IMR-90 (cell line): ENCODE measurements around the gene SALL2. TPM values are rescaled to one million over a fixed set of nuclear protein-coding genes. Genes with fewer than 3 reads are reported as not detected.

Experiments used
- ATAC-seq: fragments of 200-7000 bp; cut with Tn5 transposase; 2 replicates; pipeline ENCODE4 v1.9.1; 2020; ENCODE audit warnings: low read depth, mild to moderate bottlenecking, moderate library complexity
- BruUV-seq: library from RNA; stranded (reverse); fragments of 400-500 nt; replicated peaks from 2 replicates; lab custom pipeline; 2021; lab: Mats Ljungman, UMichigan
- CTCF ChIA-PET: fragments of 300-600 bp; formaldehyde crosslinking; extraction: SDS; loops from one replicate; lab custom pipeline; 2021; ENCODE audit warnings: antibody characterized with exemption; lab: Yijun Ruan, JAX
- POLR2A ChIA-PET: fragments of 300-600 bp; sonication (Branson Sonifier 250); formaldehyde crosslinking; loops from one replicate; lab custom pipeline; 2022; ENCODE audit warnings: antibody characterized with exemption; ENCODE audit not compliant: unreplicated experiment; lab: Charles Lee
- DNase-seq: peaks from one replicate; pipeline ENCODE4 v3.0.0; 2013
- H2AFZ ChIP-seq: replicated peaks from 2 replicates; pipeline ENCODE3; 2013; ENCODE audit warnings: low read length, mild to moderate bottlenecking; ENCODE audit not compliant: poor library complexity
- H2AK5ac ChIP-seq: 2 replicates; pipeline ENCODE4 v1.6.1; 2013; ENCODE audit warnings: low read depth, low read length, inconsistent platforms
- H2AK9ac ChIP-seq: replicated peaks from 2 replicates; pipeline ENCODE3; 2013; ENCODE audit warnings: mild to moderate bottlenecking, low read depth, low read length, moderate library complexity; ENCODE audit not compliant: poor library complexity
- H2BK120ac ChIP-seq: 2 replicates; pipeline ENCODE4 v1.6.1; 2013; ENCODE audit warnings: low read depth, low read length, inconsistent platforms
- H2BK15ac ChIP-seq: 3 replicates; pipeline ENCODE4 v1.6.1; 2013; ENCODE audit warnings: low read depth, low read length, inconsistent platforms
- H2BK20ac ChIP-seq: 2 replicates; pipeline ENCODE4 v1.6.1; 2013; ENCODE audit warnings: low read depth, mild to moderate bottlenecking, inconsistent platforms, low read length, moderate library complexity
- H2BK5ac ChIP-seq: 2 replicates; pipeline ENCODE4 v1.6.1; 2013; ENCODE audit warnings: mild to moderate bottlenecking, low read depth, low read length, inconsistent platforms; ENCODE audit not compliant: poor library complexity, severe bottlenecking
- H3K14ac ChIP-seq: replicated peaks from 2 replicates; pipeline ENCODE4 v1.6.1; 2013; ENCODE audit warnings: low read depth, low read length, inconsistent platforms
- H3K18ac ChIP-seq: 2 replicates; pipeline ENCODE4 v1.6.1; 2013; ENCODE audit warnings: low read depth, low read length, control low read depth
- H3K23ac ChIP-seq: 2 replicates; pipeline ENCODE4 v1.6.1; 2013; ENCODE audit warnings: low read depth, low read length, inconsistent platforms
- H3K27ac ChIP-seq: 2 replicates; pipeline ENCODE4 v1.5.1; 2013; ENCODE audit warnings: mild to moderate bottlenecking, control low read depth, low read length; ENCODE audit not compliant: insufficient read depth
- H3K27me3 ChIP-seq: 2 replicates; pipeline ENCODE4 v1.6.1; 2013; ENCODE audit warnings: low read length; ENCODE audit not compliant: control insufficient read depth, insufficient read depth
- H3K36me3 ChIP-seq: 2 replicates; pipeline ENCODE4 v1.6.1; 2013; ENCODE audit warnings: low read length, mixed read lengths; ENCODE audit not compliant: control insufficient read depth, insufficient read depth
- H3K4ac ChIP-seq: 2 replicates; pipeline ENCODE4 v1.6.1; 2013; ENCODE audit warnings: low read depth, low read length, inconsistent platforms
- H3K4me1 ChIP-seq: 2 replicates; pipeline ENCODE4 v1.6.1; 2013; ENCODE audit warnings: low read length, mixed read lengths; ENCODE audit not compliant: control insufficient read depth, insufficient read depth
- H3K4me2 ChIP-seq: 2 replicates; pipeline ENCODE4 v1.6.1; 2013; ENCODE audit warnings: low read depth, mild to moderate bottlenecking, control low read depth, low read length, moderate library complexity
- H3K4me3 ChIP-seq: 2 replicates; pipeline ENCODE4 v1.5.1; 2013; ENCODE audit warnings: low read depth, mild to moderate bottlenecking, control low read depth, low read length, moderate library complexity; ENCODE audit not compliant: insufficient read depth
- H3K56ac ChIP-seq: 2 replicates; pipeline ENCODE4 v1.6.1; 2013; ENCODE audit warnings: low read length, inconsistent platforms; ENCODE audit not compliant: insufficient read depth; ENCODE audit errors: extremely low read depth
- H3K79me1 ChIP-seq, 2 experiments: 2 replicates each; pipeline ENCODE4 v1.6.1; 2013; ENCODE audit warnings: low read length in 2 of 2, inconsistent platforms in 1 of 2, low read depth in 1 of 2
- H3K9ac ChIP-seq: 2 replicates; pipeline ENCODE4 v1.6.1; 2013; ENCODE audit warnings: low read depth, low read length, control low read depth
- H3K9me1 ChIP-seq: 2 replicates; pipeline ENCODE4 v1.6.1; 2013; ENCODE audit warnings: low read length, inconsistent platforms; ENCODE audit not compliant: insufficient read depth
- H3K9me3 ChIP-seq: 2 replicates; pipeline ENCODE4 v1.6.1; 2013; ENCODE audit warnings: low read length; ENCODE audit not compliant: control insufficient read depth, insufficient read depth
- H4K20me1 ChIP-seq: 2 replicates; pipeline ENCODE4 v1.6.1; 2013; ENCODE audit warnings: low read length, inconsistent platforms; ENCODE audit not compliant: insufficient read depth
- H4K5ac ChIP-seq: 2 replicates; pipeline ENCODE4 v1.6.1; 2013; ENCODE audit warnings: mild to moderate bottlenecking, low read depth, low read length, control low read depth
- H4K8ac ChIP-seq, 2 experiments: 2 replicates each; pipeline ENCODE4 v1.6.1; 2013; ENCODE audit warnings: low read depth in 2 of 2, low read length in 2 of 2, control low read depth in 1 of 2, inconsistent platforms in 1 of 2
- H4K91ac ChIP-seq: 2 replicates; pipeline ENCODE4 v1.6.1; 2013; ENCODE audit warnings: low read depth, low read length, inconsistent platforms; ENCODE audit not compliant: insufficient read depth
- FOS ChIP-seq: fragments of 150-350 bp; IDR thresholded peaks from 2 replicates; pipeline ENCODE4 v1.6.1; 2016; ENCODE audit warnings: low read depth, low read length
- MXI1 ChIP-seq: IDR thresholded peaks from 2 replicates; pipeline ENCODE4 v1.6.1; 2012; ENCODE audit warnings: low read depth, mild to moderate bottlenecking, low read length, moderate library complexity, borderline replicate concordance
- NFE2L2 ChIP-seq: fragments of 150-350 bp; IDR thresholded peaks from 2 replicates; pipeline ENCODE4 v1.6.1; 2016; ENCODE audit warnings: low read depth, mild to moderate bottlenecking, low read length
- RCOR1 ChIP-seq: IDR thresholded peaks from 2 replicates; pipeline ENCODE4 v1.6.1; 2012; ENCODE audit warnings: mild to moderate bottlenecking, low read length, improper control_type of control experiment; ENCODE audit not compliant: insufficient replicate concordance
- RFX5 ChIP-seq: IDR thresholded peaks from 2 replicates; pipeline ENCODE4 v1.8.0; 2012; ENCODE audit warnings: low read depth, mild to moderate bottlenecking, low read length, moderate library complexity
- SMC3 ChIP-seq: fragments of 150-350 bp; IDR thresholded peaks from 2 replicates; pipeline ENCODE4 v1.6.1; 2016; ENCODE audit warnings: low read depth, mild to moderate bottlenecking, antibody characterized with exemption, low read length, moderate library complexity
- WGBS, 2 experiments: methylation state at CpG; one replicate each; pipeline versions ENCODE4 v1.1.5 to v1.1.7; 2013; ENCODE audit warnings: missing lambda C conversion rate in 2 of 2; ENCODE audit not compliant: insufficient read length in 1 of 2; ENCODE audit errors: extremely low coverage in 2 of 2; 5-methylcytosine and 5-hydroxymethylcytosine counted together
- dilution Hi-C: fragments of 300-500 bp; cut with HindIII; formaldehyde crosslinking; loops from one replicate; pipeline ENCODE4 v1.14.3; 2018; ENCODE audit warnings: low sequenced_read_pairs; ENCODE audit not compliant: unreplicated experiment
- in situ Hi-C: fragments of 300-500 bp; cut with MboI; formaldehyde crosslinking; loops from 3 replicates; pipeline ENCODE4 v1.14.3; 2019; ENCODE audit warnings: low sequenced_read_pairs, inconsistent platforms, mixed read lengths
- intact Hi-C: fragments of 100-400 bp; cut with micrococcal nuclease; formaldehyde crosslinking; loops from 2 replicates; pipeline ENCODE4 v1.10.0; 2022
- polyA plus RNA-seq, 3 experiments: library from polyadenylated mRNA; depleted of rRNA; stranded (reverse); fragments of >200 nt; gene quantifications; 2 replicates each; pipeline ENCODE4 v1.2.3, GENCODE V29; 2012; ENCODE audit warnings: low replicate concordance in 1 of 3
- total RNA-seq: library from RNA; depleted of rRNA; stranded (reverse); fragments of >200 nt; gene quantifications from 2 replicates; pipeline ENCODE4 v1.2.3, GENCODE V29; 2012
- TF ChIP-seq, protein P1 (sequence below): fragments of 150-350 bp; IDR thresholded peaks from 2 replicates; pipeline ENCODE4 v1.6.1; 2017; ENCODE audit warnings: mild to moderate bottlenecking, antibody characterized with exemption, low read length, low read depth

Gene SALL2
- total and polyA plus RNA-seq, 2 of the 4 experiments (the other 2 are of a cell fraction): 2.9 to 10.1 TPM

DNA sequence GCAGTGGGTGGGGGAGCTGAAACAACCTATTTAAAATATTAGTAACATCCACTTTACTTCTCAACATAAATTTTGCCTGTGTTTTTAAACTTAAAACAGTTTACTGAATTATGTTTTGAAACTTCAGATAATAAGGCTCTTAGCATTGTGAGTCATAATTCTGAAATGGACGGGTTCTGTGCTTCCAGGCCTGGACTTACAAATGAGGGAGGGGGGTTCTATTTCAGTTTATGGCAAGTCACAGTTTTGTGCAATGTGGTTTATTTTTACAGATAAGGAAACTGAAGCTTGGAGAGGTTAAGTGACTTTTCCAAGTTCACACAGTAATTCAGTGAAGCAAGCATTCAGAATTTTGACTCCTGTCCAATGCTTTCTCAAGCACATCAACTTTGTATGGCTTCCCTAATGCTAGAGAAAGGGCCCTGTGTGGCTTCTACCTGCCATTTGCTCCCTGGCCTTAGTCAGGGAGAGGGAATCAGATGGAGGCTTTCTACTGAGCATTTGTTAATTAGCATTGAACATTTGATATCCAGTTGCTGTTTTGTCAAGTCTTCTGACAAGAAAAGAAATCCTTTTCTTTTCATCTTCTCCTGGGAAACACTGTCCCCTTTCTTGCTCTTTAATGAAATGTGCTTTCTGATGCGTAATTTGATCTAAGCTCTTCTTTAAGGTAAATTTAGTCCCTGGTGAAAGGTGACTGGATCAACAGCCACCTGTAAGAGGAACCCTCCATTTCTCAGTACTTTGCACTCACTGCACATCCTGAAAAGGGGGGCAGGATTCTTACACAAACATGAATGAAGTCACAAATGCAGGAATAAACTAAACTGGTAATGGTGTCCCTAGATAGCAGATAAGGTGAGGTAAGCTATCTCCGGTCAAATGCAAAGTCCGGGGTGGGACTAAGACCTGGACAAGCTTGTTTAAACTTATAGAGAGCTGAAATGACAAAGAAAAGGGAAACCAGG is 2.5 kb upstream of the SALL2 start (continued):
- no peak for TF ChIP-seq FOS
- TF ChIP-seq NFE2L2: no peak
- TF ChIP-seq RFX5: no peak

DNA sequence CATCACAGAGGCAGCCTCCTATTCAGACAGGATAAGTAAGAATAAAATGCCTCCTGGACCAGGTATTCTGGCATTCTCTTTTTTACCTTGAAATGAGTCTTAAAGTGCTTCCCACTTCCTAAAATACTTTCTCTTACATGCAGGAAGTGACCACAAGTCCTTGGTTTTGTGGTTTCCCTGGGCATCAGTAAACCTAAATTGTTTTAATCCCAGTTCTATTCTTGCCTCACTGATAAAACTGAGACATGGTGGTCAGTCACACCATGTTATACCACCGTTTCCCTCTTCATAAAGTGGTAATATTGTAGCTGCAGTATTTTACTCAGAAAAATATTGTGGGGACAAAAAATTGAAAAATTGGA is 1.2 kb upstream of the SALL2 start:
- ATAC-seq (no peak), DNase-seq (no peak)
- no peak overlapping the region for H3K18ac ChIP-seq
- intact Hi-C loops: no loop called here
- H3K36me3 ChIP-seq: peaks cover 15% of the 10 kb centered on the region; the same call in 1 of the 2 replicates
- ChIA-PET CTCF (interaction anchor here (1.5 kb wide), 1 partner anchor 29 kb away, joined by 4 read pairs; no protein-coding TSS in a partner anchor), POLR2A (interaction anchor here (1.1 kb wide), 1 partner anchor 17 kb away, joined by 4 read pairs; the partner anchor contains the start of gene METTL3)
- peaks cover 4% of the 10 kb centered on the region for H3K9me1 ChIP-seq
- no peak overlapping the region for H2BK120ac ChIP-seq
- H3K23ac ChIP-seq: no peak overlapping the region
- no peaks in the 10 kb centered on the region for H3K9me3 ChIP-seq
- no peak overlapping the region for H4K8ac ChIP-seq
- H3K4me1 ChIP-seq: peaks cover 2% of the 10 kb centered on the region
- H2BK5ac ChIP-seq: no peak overlapping the region
- peaks cover 7% of the 10 kb centered on the region for H3K27me3 ChIP-seq
- peak overlapping the region; percentile 96 for H2AFZ ChIP-seq
- H3K4ac ChIP-seq: no peak overlapping the region
- no CpG with 5 or more reads among the region's 1 CpG for WGBS, 2 experiments
- BruUV-seq: no TSS peak
- no peak overlapping the region for H3K14ac ChIP-seq
- dilution Hi-C loops: no loop called here
- H3K4me2 ChIP-seq: no peak overlapping the region
- H4K5ac ChIP-seq: no peak overlapping the region
- H3K56ac ChIP-seq: no peak overlapping the region
- peaks cover 0 to 19% of the 10 kb centered on the region in 2 experiments; a peak in 2 of 4 replicates for H3K79me1 ChIP-seq
- no peak overlapping the region for H2AK9ac ChIP-seq
- TF ChIP-seq, protein P1, sequence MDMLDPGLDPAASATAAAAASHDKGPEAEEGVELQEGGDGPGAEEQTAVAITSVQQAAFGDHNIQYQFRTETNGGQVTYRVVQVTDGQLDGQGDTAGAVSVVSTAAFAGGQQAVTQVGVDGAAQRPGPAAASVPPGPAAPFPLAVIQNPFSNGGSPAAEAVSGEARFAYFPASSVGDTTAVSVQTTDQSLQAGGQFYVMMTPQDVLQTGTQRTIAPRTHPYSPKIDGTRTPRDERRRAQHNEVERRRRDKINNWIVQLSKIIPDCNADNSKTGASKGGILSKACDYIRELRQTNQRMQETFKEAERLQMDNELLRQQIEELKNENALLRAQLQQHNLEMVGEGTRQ: no peak
- TF ChIP-seq RFX5: no peak
- no peak for TF ChIP-seq MXI1
- TF ChIP-seq RCOR1: no peak
- no peak for TF ChIP-seq SMC3
- H3K9ac ChIP-seq: no peak overlapping the region
- no peak overlapping the region for H3K4me3 ChIP-seq
- in situ Hi-C loops: no loop called here
- H3K27ac ChIP-seq: no peak overlapping the region
- no peak overlapping the region for H2AK5ac ChIP-seq
- H2BK20ac ChIP-seq: no peak overlapping the region
- H4K20me1 ChIP-seq: no peaks in the 10 kb centered on the region
- H2BK15ac ChIP-seq: no peak overlapping the region
- H4K91ac ChIP-seq: no peak overlapping the region
